ENCODE results near the gene TBC1D8. TPM values are rescaled to one million over a fixed set of nuclear protein-coding genes. Genes with fewer than 3 reads are reported as not detected.

Gene TBC1D8
- total RNA-seq = 1 to 10 TPM; 4.0 to 4.5 TPM

DNA sequence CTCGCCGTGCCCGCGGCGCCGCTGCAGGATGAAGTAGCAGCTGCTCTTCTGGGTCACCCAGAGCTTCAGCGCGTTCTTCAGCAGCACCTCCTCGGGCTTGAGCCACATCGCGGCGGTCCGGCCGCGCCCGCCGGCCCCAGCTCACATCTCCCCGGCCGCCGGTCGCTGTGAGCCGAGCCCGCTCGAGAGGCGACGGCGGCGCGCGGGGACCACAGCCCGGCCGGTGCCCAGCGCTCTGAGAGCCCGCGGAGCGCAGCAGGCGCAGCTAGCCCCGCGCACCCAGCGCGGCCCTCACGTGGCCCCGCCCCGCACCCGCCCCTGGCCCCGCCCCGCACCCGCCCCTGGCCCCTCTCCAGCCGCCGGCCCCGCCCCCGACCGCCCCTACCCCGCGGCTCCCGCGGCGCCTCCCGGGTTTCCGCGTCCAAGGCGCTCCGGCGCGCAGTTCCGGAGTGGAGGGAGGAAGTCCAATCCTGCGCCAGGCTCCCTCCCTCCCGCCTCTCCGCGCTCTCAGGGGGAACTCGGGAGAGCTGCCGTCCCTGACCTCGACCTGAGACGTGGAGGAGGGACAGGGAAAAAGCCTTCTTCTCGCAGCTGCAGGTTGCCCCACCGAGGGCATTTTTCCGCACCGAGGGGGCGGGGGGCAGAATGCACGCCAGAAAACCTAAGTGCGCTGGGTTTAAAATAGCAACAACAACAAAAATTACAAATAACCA lies at the start of gene TBC1D8:
TBC1D8 (minus strand) TSS at position 237 of the 713 bp plus-strand sequence; CDS start at position 108, 129 bp downstream.
- Mint-ChIP-seq H3K27me3 (ENCODE audit: low read depth) (peaks cover 19% of the 10 kb centered on the region), H3K27ac (no peak within 1 kb of the TSS), H3K36me3 (ENCODE audit: low read depth) (no peaks in the 10 kb centered on the region), H3K9me3 (no peaks in the 10 kb centered on the region), H3K4me1 (ENCODE audit: low read depth) (peaks cover 17% of the 10 kb centered on the region), H3K4me3 (peak within 1 kb of the TSS; percentile 77)
- intact Hi-C loops (cut with micrococcal nuclease) = loop anchor here (1.0 to 2.0 kb wide), 5 partner anchors 22 to 589 kb away; partner anchors contain the start of genes CNOT11, PDCL3 and RPL31
- CTCF ChIA-PET = interaction anchor here (0.8 to 2.7 kb wide), 4 partner anchors 54 to 138 kb away, joined by 3 to 12 read pairs (median 8); no protein-coding TSS in a partner anchor
- peak; percentile 66 for DNase-seq

DNA sequence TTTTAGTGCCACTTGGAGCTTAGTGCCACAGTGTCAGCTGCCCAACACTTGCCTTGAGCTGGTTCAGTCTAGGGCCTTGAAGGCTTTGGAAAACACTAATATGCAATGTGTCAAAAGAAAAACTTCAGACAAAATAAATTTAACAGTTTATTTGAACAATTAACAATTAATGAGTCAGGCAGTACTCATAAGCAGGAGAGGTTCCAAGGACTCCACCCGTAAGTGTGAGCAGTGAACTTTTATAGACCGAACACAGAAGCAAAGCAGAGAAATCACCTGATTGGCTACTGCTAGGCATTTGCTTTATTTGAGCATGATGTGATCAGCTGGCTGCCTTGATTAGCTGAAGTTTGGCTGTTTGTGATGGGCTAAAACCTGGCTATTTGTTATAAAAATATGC lies 49.5 kb upstream of the TBC1D8 start:
- no peak for DNase-seq
- H3K27ac Mint-ChIP-seq = no peak overlapping the region
- no peaks in the 10 kb centered on the region for H3K9me3 Mint-ChIP-seq
- no peaks in the 10 kb centered on the region for H3K27me3 Mint-ChIP-seq (ENCODE audit: low read depth)
- H3K36me3 Mint-ChIP-seq (ENCODE audit: low read depth) = no peaks in the 10 kb centered on the region
- intact Hi-C loops (cut with micrococcal nuclease) = no loop called here
- no peaks in the 10 kb centered on the region for H3K4me1 Mint-ChIP-seq (ENCODE audit: low read depth)
- CTCF ChIA-PET = interaction anchor here (2.3 kb wide), 1 partner anchor 164 kb away, joined by 5 read pairs; no protein-coding TSS in a partner anchor
- H3K4me3 Mint-ChIP-seq = no peak overlapping the region

DNA sequence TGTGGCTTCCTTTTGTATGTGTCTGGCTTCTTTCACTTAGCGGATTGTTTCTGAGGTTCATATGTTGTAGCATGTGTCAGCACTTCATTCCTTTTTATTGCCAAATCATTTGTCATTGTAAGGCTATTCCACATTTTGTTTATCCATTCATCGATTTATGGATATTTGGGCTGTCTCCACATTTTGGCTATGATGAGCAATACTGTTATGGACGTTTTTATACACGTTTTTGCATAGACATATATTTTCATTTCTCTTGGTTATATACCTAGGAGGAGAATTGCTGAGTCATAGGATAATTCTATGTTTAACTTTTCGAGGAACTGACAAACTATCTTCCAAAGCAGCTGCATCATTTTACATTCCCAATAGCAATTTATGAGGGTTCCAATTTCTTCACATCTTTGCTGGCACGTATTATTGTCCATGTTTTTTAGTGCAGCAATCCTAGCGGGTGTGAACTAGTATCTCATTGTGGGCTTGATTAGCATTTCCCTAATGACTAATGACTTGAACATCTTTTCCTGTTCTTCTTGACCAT lies 48.1 kb upstream of the TBC1D8 start:
- H3K4me3 Mint-ChIP-seq = no peak overlapping the region
- no peaks in the 10 kb centered on the region for H3K36me3 Mint-ChIP-seq (ENCODE audit: low read depth)
- H3K4me1 Mint-ChIP-seq (ENCODE audit: low read depth) = no peaks in the 10 kb centered on the region
- intact Hi-C loops (cut with micrococcal nuclease) = no loop called here
- H3K27ac Mint-ChIP-seq = no peak overlapping the region
- no peak for DNase-seq
- CTCF ChIA-PET = no interaction called here
- no peaks in the 10 kb centered on the region for H3K27me3 Mint-ChIP-seq (ENCODE audit: low read depth)
- no peaks in the 10 kb centered on the region for H3K9me3 Mint-ChIP-seq

DNA sequence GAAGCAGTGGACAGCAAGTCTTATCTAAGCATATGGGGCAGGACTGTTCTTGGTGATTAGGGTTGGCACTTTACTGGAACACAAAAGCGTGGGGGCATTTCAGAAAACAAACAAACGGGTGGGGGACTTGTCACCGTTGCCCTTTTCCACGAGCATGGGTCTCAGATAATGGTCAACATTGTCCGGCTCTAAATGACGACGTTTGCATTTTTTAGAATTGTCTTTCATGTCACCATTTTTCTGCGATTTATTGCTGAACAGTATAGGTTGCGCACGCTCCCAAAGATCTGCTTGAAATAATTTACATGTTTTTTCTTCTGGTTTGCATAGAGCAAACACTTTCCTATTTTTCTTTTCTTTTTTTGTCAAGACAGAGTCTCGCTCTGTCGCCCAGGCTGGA lies 46.6 kb upstream of the TBC1D8 start:
- no peak for DNase-seq
- no peaks in the 10 kb centered on the region for H3K9me3 Mint-ChIP-seq
- no peaks in the 10 kb centered on the region for H3K4me1 Mint-ChIP-seq (ENCODE audit: low read depth)
- CTCF ChIA-PET = interaction anchor here (0.6 to 1.0 kb wide), 2 partner anchors 17 to 161 kb away, joined by 3 to 5 read pairs; no protein-coding TSS in a partner anchor
- intact Hi-C loops (cut with micrococcal nuclease) = no loop called here
- no peaks in the 10 kb centered on the region for H3K27me3 Mint-ChIP-seq (ENCODE audit: low read depth)
- H3K36me3 Mint-ChIP-seq (ENCODE audit: low read depth) = no peaks in the 10 kb centered on the region
- H3K27ac Mint-ChIP-seq = no peak overlapping the region
- no peak overlapping the region for H3K4me3 Mint-ChIP-seq

DNA sequence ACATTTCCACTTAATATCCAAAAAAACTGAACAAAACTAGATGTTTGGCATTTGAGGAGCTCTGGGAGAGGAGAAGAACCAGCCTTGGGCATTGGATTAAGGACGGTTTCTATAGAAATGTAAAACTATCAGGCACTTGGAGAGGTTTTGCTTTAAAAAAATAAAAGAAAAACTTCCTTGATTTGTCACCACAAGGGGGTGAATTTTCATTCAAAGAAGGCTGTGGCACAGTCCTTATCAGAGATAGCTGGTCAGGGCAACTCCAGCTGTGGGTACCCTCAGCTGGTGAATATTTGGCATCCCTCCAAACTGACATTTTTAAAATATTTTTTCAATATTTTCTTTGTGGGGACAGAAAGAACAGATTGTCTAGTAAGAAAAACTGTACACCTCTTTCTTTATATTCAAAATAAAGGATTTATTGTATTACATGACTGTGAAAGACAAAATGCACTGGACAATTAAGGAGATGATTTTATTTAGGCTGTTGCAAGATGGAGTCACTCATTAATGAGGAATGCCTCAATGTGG lies 46.1 kb upstream of the TBC1D8 start:
- CTCF ChIA-PET = interaction anchor here (0.6 to 1.0 kb wide), 2 partner anchors 17 to 160 kb away, joined by 3 to 5 read pairs; no protein-coding TSS in a partner anchor
- Mint-ChIP-seq H3K4me3 (no peak overlapping the region), H3K9me3 (no peaks in the 10 kb centered on the region), H3K4me1 (ENCODE audit: low read depth) (no peaks in the 10 kb centered on the region), H3K27me3 (ENCODE audit: low read depth) (no peaks in the 10 kb centered on the region), H3K27ac (no peak overlapping the region), H3K36me3 (ENCODE audit: low read depth) (no peaks in the 10 kb centered on the region)
- intact Hi-C loops (cut with micrococcal nuclease) = no loop called here
- DNase-seq = no peak

DNA sequence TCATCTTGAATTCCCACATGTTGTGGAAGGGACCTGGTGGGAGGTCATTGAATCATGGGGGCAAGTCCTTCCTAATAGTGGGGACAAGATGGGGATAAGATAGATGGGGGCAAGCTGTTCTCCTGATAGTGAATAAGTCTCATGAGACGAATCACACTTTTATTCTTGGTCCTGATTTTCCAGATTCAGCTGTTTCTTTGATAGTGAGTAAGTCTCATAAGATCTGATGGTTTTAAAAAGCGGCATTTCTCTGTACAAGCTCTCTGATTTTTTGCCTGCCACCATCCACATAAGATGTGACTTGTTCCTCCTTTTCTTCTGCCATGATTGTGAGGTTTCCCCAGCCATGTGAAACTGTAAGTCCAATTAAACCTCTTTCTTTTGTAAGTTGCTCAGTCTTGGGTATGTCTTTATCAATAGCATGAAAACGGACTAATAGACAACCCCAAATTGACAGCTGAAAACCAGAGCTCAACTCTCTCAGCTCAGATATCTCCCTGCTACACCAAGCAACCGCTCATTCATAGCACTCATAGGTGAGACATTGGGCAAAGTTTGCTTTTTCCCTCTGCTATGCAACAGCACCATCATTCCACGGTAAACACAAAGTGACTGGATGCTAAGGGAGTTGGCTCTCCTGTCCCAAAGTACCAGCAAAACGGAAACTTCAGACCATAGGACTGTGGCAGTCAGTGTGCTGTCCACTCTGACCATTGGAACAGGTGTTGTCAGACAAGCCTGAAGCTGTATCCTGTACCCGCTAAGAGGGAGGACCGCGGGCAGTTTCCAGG lies 44.9 kb upstream of the TBC1D8 start:
- DNase-seq = no peak
- Mint-ChIP-seq H3K27me3 (ENCODE audit: low read depth) (no peaks in the 10 kb centered on the region), H3K4me1 (ENCODE audit: low read depth) (no peaks in the 10 kb centered on the region), H3K36me3 (ENCODE audit: low read depth) (no peaks in the 10 kb centered on the region), H3K4me3 (no peak overlapping the region), H3K27ac (no peak overlapping the region), H3K9me3 (no peaks in the 10 kb centered on the region)
- intact Hi-C loops (cut with micrococcal nuclease) = no loop called here
- CTCF ChIA-PET = interaction anchor here (0.6 to 1.0 kb wide), 3 partner anchors 9 to 165 kb away, joined by 3 to 4 read pairs (median 3); no protein-coding TSS in a partner anchor

DNA sequence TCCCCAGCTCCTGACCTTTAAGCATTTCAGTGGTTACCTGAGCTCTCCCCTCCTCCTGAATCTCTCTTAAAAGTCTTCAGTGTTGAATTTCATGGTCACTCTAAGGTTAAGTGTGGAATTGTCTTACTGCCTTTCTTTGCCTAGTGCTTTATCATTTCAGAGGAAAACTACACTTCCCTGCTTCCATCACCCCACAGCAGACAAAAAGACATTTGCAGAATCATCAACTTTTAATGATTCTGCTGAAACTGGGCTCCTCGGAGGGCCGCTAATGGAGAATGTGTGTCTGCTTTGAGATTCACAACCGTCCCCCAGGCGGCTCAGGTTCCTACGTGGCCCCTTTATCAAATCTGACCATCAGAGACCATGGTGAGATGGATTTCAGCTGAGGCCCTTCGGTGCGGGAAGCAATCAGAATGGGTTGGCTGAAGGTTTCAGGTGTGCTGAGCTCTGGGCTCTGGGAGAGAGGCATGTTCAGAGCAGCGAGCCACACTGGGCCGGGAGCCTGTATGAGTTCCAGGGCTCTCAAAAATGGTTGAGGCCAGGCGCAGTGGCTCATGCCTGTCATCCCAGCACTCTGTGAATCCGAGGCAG lies 41.9 kb upstream of the TBC1D8 start:
- H3K9me3 Mint-ChIP-seq = peaks cover 6% of the 10 kb centered on the region
- CTCF ChIA-PET = no interaction called here
- H3K27me3 Mint-ChIP-seq (ENCODE audit: low read depth) = no peaks in the 10 kb centered on the region
- no peak for DNase-seq
- H3K27ac Mint-ChIP-seq = no peak overlapping the region
- no peaks in the 10 kb centered on the region for H3K4me1 Mint-ChIP-seq (ENCODE audit: low read depth)
- H3K36me3 Mint-ChIP-seq (ENCODE audit: low read depth) = no peaks in the 10 kb centered on the region
- intact Hi-C loops (cut with micrococcal nuclease) = no loop called here
- H3K4me3 Mint-ChIP-seq = no peak overlapping the region

DNA sequence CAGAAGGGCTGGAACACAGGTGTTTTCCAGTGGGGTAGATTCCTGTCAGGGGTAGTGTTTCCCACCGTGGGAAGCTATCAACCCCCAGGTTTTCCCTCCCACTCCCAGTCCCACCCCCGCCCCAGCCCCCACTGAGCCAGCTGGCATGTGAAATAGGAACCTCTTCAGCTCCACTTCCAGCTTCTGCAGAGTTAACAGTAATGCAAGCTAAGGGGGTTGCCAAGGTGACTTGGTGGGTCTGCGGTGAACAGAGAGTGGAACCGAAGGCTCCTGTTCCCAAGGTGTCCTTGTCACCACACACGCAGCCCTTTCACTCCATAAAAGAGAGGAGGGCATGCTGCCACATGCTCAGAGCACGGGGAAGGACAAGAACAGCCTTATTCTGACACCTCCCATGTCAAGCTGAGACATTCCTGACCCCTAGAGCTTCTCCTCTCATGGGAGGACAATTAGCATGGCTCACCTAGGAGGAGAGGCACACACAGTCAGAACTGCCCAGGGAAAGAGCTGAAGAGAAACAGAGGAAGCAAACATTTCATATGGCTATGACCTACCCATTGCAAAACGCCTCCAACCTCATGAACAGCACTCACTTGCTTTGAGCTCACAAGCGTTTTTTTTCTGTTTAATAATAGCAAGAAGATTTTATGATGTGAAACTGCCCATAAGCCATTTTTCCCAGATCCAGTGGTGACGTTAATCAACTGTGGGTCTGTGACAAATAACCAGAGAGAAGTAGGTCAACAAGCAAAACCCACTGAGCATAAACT lies 39.8 kb upstream of the TBC1D8 start:
- CTCF ChIA-PET = interaction anchor here (0.6 to 1.7 kb wide), 5 partner anchors 12 to 196 kb away, joined by 3 to 5 read pairs (median 4); partner anchors contain the start of gene CREG2
- no peak for DNase-seq
- Mint-ChIP-seq H3K9me3 (peaks cover 12% of the 10 kb centered on the region), H3K4me3 (no peak overlapping the region), H3K36me3 (ENCODE audit: low read depth) (no peaks in the 10 kb centered on the region), H3K27ac (no peak overlapping the region), H3K4me1 (ENCODE audit: low read depth) (no peaks in the 10 kb centered on the region), H3K27me3 (ENCODE audit: low read depth) (no peaks in the 10 kb centered on the region)
- intact Hi-C loops (cut with micrococcal nuclease) = no loop called here

DNA sequence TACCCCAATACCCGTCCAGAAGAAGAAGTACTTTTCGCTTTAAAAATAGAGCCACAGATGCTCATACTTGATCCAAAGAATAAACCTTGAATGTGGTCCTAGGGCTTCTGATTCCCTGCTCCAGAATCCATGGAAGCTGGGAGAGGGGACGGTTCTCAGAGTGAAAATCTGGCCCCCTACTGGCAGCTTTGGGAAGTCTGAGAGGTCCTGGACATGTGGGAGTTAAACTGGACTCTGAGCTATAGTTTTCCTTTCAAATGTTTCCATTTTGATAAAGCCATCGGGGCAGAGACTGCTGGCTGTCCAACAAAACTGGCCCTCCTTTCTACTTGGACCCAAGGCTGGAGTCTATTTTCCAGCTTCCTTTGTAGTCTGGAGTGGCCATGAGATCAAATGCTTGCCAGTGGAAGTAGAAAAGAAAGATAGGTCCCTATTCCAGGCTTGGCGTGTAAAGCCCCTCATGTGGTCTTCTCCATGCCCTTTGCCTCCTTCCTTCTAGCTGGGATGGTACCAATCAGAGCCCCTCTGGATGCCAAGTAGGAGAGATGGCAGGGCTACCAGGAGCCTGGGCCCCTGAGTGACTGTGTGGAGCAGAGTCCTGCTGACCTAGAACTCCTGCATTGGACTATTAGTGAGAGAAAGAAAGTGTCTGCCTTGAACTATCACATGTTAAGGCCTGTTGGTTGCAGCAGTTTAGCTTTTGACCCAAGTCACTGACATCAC lies 37.7 kb upstream of the TBC1D8 start:
- H3K27me3 Mint-ChIP-seq (ENCODE audit: low read depth) = no peaks in the 10 kb centered on the region
- H3K9me3 Mint-ChIP-seq = peaks cover 12% of the 10 kb centered on the region
- H3K4me1 Mint-ChIP-seq (ENCODE audit: low read depth) = no peaks in the 10 kb centered on the region
- no peaks in the 10 kb centered on the region for H3K36me3 Mint-ChIP-seq (ENCODE audit: low read depth)
- no peak for DNase-seq
- intact Hi-C loops (cut with micrococcal nuclease) = no loop called here
- no peak overlapping the region for H3K27ac Mint-ChIP-seq
- CTCF ChIA-PET = interaction anchor here (0.5 to 1.6 kb wide), 6 partner anchors 16 to 222 kb away, joined by 3 to 9 read pairs (median 4); no protein-coding TSS in a partner anchor
- H3K4me3 Mint-ChIP-seq = no peak overlapping the region

DNA sequence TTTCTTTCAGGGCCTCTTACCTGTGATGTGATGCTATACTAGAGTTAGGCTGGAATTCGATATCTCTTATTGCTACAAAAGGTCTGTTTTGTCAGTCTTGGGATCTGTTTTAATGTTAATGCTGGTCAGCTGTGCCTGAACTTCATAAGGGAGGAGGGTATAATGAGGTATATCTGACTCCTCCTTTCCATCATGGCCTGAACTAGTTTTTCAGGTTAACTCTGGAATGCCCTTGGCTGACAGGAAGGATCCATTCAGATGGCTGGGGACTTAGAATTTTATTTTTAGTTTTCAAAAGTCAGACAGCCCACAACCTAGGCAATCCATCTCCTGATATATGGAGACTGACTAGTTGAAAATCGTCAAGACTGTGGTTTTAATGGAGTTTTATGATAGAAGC lies 35.9 kb upstream of the TBC1D8 start:
- Mint-ChIP-seq H3K27ac (no peak overlapping the region), H3K4me1 (ENCODE audit: low read depth) (no peaks in the 10 kb centered on the region), H3K36me3 (ENCODE audit: low read depth) (no peaks in the 10 kb centered on the region), H3K9me3 (peaks cover 12% of the 10 kb centered on the region), H3K27me3 (ENCODE audit: low read depth) (no peaks in the 10 kb centered on the region), H3K4me3 (no peak overlapping the region)
- CTCF ChIA-PET = no interaction called here
- no peak for DNase-seq
- intact Hi-C loops (cut with micrococcal nuclease) = no loop called here

DNA sequence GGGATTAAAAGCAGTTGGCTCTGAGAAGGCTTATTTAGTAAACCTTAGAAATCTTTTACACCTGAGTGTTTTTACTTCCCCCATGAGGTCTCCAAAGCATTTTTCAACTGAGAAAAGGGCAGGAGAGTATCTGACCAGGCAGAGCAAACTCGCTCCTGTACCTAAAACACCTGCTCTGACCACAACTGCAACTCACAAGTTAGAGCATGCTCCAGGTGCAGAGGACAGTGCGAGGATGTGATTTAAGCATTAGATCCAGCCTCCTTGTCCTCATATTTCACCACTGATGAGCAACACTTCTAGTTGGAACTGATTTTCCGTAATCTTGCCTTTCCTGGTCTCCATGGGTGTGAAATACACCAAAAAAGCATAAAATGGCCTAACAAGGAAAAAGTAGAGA lies 34.5 kb upstream of the TBC1D8 start:
- DNase-seq = no peak
- intact Hi-C loops (cut with micrococcal nuclease) = no loop called here
- H3K27me3 Mint-ChIP-seq (ENCODE audit: low read depth) = no peaks in the 10 kb centered on the region
- peaks cover 12% of the 10 kb centered on the region for H3K9me3 Mint-ChIP-seq
- CTCF ChIA-PET = interaction anchor here (1.2 kb wide), 1 partner anchor 12 kb away, joined by 3 read pairs; no protein-coding TSS in a partner anchor
- H3K4me3 Mint-ChIP-seq = no peak overlapping the region
- H3K4me1 Mint-ChIP-seq (ENCODE audit: low read depth) = no peaks in the 10 kb centered on the region
- H3K36me3 Mint-ChIP-seq (ENCODE audit: low read depth) = no peaks in the 10 kb centered on the region
- no peak overlapping the region for H3K27ac Mint-ChIP-seq

Measured in activated naive CD4-positive, alpha-beta T cell treated with anti-CD3 and anti-CD28 coated beads for 36 hours (primary cell).